Germinal center (tissue), 1 donor: Measurements from ENCODE around the gene GNG4.
"Not testable (repeated sequence)": the region's sequence is repeated elsewhere in the genome, so short reads cannot be mapped to it uniquely, and the experiment has no call there.

Experiments used
- DNase-seq: peaks from one replicate; pipeline ENCODE4 v3.0.0; 2012; ENCODE audit warnings: mixed read lengths, low spot score

GNG4 gene

DNA sequence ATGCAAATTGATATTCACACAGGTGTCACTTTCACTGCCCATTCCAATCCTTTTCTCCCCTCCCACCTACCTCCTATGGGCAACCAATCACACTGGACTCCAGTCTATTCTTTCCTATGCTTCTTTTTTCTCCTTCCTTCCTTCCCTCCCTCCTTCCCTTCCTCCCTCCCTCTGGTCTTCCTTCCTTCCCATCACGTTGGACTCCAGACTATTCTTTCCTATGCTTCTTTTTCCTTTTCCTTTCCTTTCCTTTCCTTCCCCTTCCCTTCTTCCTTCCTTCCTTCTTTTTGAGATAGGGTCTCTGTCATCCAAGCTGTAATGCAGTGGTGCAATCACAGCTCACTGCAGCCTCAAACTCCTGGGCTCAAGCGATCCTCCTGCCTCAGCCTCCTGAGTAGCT lies 64.6 kb downstream of the GNG4 start:
- DNase-seq, result no peak

DNA sequence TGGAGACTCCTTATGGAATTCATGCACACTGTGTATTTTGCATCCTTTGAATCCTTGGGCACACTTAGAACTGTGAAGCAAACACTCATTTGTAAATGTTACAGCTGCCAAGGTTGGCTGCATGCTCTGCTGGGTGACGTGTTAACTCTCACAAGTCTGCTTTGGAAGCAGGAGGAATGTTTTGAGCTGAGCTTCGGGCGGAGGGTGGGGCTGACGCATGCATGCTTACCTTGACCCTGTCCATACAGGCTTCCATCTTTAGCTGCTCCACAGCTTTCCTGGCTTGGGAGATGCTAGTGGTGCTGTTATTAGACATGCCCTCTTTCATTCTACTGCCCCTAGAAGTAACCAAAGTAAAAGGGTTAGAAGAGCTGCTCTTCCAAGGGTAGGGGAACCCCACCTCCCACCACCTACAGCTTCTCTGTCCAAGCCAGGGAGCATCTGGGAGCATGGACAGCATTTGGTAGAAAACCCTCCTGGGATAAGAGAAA lies 66.0 kb downstream of the GNG4 start:
- no peak for DNase-seq

DNA sequence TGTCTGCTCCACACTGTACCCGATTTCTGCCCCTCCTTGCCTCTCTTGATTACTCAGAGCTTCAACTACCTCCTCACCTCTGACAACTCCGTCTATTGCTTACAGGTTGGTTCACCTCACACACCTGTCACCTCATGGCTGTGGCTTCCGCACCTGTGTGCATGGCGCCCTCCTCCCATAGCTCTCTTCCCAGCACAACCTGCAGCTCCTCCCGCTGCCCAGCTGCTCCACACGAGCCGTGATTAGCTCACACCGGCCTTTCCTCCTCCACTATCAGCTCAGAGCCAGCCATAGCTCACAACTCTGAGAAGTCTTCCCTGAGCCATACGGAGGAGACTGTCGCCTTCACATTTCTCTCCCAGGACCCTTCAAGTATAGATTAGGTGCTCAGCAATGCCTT lies 67.5 kb downstream of the GNG4 start:
- no peak for DNase-seq

DNA sequence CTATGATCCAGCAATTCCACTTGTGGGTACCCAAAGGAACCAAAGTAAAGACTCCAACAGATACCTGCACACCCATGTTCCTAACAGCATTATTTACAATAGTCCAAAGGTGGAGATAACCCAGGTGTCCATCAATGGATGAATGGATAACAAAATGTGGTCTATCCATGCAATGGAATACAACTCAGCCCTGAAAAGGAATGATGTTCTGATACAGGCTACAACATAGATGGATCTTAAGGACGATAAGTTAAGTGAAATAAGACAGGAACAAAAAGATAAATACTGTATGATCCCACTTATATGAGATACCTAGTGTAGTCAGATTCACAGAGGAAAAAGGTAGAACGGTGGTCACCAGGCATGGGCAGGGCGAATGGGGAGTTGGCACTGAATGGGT lies 69.7 kb downstream of the GNG4 start:
- no peak for DNase-seq

DNA sequence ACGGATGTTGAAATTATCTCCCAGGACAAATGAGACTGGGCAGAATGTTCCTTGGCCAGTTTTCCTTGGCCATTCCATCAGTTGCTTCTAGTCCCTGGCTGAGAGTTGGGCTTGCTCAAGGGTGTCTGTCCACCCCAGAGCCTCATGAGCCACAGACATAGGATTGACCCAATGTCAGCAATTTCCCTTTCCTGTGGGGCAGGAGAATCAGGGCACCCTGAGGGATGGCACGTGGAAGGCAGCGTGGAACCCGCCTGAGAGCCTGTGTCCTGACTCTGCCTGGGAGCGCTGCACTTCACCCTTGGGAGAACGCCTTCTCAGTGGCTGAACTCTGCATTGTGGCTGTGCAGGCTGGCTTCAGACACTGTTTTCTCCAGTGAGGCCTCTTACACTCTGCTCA lies 74.0 kb downstream of the GNG4 start:
- no peak for DNase-seq

DNA sequence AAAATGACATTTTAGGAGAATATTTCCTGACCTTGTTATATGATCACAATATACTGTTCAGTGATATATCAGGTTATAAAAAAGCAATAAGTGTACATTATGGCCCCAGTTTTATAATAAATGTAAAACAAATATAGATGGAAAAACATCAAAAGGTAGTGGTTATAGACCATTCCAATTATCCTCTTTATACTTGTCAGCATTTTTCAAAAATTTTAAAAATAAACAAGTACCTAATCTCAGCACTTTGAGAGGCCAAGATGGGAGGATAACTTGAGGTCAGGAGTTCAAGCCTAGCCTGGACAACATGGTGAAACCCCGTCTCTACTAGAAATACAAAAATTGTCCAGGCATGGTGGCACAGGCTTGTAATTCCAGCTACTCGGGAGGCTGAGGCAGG lies 75.7 kb downstream of the GNG4 start:
- no peak for DNase-seq

DNA sequence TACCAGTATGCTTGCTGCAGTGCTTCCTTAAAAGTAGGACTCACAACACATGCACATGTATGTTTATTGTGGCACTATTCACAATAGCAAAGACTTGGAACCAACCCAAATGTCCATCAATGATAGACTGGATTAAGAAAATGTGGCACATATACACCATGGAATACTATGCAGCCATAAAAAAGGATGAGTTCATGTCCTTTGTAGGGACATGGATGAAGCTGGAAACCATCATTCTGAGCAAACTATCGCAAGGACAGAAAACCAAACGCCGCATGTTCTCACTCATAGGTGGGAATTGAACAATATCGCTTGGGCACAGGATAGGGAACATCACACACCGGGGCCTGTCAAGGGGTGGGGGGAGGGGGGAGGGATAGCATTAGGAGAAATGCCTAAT lies 76.6 kb downstream of the GNG4 start:
- not testable (repeated sequence) for DNase-seq

DNA sequence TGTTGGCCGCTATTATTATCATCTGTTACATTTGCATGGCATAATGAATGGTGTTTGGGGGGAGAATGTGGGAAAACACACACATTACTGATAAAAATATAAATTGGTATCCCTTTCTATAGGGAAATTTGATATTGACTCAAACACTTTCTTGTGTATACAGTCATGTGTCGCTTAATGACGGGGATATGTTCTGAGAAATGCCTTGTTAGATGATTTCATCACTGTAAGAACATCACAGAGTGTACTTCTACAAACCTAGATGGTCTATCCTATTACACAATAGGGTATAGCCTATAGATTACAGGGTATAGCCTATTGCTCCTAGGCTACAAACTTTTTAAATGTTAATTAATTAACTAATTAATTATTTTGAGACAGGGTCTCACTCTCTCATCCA lies 78.1 kb downstream of the GNG4 start:
- DNase-seq, result no peak

DNA sequence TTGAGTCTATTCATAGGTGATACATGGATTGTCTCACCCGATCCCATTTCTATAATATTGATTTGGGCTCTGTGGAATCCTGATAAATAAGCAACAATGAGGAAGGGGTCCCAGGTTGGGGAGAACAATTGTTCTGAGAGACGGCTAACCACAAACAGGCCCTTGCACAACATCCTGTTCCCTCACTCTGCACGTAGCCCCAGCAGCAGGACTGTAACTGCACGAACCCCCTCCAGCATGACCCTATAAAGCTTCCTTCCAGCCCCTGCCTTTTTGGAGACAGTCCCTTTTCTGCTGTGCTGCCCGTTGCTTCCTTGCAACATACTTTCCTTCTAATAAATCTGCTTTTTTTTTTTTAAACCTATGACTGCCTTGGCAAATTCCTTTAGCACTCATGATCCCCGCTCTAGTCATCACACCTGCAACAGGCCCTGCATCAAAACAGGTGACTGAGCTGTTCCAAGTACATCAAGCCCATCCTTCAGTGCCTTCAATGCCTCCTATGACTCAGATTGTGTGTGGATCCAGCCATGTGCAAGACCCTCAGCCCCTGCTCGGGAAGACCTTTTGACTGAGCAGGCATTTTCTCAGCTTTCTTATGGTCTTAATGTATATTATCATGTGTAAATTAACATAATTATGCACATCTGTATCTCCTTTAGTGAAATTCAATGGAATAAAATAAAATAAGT lies 81.6 kb downstream of the GNG4 start:
- no peak for DNase-seq

DNA sequence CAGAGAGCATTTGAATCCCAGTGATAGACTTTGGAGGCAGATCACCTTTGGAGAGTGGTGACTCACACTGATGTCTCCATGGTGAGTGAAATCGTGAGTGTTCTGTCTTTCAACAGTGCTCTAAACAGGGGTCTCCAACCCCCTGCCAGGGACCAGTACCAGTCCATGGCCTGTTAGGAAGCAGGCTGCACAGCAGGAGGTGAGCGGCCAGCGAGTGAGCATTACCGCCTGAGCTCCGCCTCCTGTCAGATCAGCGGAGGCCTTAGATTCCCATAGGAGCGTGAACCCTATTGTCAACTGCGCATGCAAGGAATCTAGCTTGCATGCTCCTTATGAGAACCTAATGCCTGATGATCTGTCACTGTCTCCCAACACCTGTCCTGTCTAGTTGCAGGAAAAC lies 83.5 kb downstream of the GNG4 start:
- no peak for DNase-seq

DNA sequence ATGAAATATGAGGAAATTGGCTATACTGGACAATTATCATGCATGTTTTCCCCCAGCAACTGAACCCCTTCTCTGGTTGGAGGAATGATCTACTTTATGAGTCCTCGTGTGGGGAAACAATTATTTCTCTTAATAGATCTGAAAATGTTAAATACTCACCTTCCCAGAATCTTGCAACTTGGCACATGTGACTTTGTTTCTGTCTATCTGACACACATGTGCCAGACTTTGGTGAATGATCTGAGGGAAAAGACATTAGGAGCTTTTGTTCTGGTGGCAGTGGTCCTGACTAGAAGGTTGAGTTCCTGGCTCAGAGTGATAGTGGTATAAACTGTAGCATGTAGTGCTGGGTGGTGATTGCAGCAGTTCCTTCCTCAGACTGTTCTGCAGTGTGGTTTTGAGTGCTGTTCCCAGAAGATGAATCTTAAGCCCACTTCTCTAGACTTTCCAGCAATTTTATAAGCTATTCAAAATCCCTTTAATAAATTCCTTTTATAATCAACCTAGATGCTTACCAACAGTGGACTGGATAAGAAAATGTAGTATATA lies 86.0 kb downstream of the GNG4 start:
- DNase-seq, result no peak

DNA sequence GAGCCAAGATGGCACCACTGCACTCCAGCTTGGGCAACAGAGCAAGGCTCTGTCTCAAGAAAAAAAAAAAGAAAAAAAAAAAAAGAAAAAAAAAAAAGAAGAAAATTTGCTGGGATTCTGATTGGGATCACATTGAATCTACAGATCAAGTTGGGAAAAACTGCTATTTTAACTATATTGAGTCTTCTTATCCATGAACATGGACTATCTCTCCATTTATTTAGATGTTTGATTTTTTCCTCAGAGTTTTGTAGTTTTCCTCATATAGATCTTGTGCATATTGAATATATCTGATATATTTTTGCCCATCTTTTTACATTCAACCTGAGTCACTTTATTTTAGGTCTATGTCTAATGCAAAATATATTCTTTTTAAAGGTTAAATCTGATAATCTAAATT lies 87.0 kb downstream of the GNG4 start:
- DNase-seq, result no peak

DNA sequence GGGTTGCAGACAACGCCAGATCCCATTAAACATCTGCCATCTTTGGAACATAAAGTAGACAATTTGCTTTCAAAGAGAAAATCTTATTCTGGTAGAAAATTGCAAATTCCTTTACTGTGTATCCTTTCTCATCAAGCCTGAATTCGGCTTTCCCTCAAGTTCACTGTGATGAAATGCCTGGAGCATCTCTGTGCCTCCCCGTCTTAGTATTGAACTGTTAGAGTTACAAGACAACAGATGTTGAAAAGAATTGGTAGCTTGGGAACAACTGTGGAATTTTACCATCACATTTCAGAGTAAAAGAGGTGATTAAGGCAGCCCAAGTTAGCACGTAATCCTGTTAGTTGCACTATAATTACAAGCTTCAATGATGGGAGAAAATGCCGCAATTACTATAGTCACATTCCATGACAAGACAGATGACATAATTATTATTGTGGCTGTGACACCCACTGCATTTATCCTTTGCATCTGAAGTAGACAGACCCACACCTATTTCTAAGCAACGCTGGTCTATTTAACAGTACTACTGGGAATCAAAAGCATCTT lies 90.9 kb downstream of the GNG4 start:
- no peak for DNase-seq

DNA sequence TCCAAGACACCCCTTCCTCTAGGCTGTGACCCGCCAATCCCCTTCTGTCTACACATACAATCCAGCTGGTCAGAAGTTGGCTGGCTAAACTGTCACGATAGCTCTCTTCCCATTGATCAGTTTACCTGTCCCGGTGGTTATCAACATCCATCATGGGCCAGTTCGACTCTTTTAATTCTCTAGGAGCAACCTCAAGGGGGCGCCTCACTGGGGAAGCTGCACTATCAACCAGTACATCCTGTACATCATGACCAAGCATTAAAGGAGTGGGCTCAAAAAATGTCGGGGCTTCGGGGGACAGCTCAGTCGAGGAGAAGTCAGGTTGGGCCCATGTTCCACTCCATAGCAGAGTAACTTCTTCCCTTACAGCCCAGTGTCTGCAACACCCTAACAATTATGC lies 92.1 kb downstream of the GNG4 start:
- DNase-seq, result no peak

DNA sequence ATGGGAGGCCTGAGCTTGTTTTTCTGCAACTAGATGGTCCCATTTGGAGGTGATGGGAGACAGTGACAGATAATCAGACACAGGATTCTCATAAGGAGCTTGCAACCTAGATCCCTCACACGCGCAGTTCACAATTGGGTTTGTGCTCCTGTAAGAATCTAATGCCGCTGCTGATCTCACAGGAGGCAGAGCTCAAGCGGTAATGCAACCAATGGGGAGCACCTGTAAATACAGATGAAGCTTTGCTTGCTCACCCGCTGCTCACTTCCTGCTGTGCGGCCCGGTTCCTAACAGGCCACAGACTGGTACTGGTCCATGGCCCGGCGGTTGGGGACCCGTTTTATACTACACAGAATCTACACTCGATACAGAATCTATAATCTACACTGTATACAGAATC lies 92.8 kb downstream of the GNG4 start:
- DNase-seq, result no peak

DNA sequence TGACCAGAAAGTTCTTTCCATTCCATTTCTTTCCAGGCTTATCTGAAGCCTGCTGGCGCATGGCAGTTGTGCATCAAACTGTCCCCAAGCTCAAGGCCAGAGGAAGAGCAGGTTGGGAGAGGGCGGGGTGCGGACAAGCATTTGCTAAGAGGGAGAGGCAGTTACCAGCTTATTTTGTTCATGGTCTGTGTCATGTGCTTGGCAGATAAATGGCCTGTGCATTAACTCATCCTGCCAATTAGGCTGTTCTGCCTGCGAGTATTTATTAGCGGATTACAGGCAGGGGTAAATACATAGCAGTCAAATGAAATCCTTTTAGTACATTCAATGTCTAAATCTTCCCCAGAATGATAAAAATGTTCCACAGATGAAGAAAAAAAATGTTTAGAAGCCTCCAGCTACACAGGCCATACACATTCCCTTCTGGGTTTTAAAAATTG lies 96.5 kb downstream of the GNG4 start:
- no peak for DNase-seq

DNA sequence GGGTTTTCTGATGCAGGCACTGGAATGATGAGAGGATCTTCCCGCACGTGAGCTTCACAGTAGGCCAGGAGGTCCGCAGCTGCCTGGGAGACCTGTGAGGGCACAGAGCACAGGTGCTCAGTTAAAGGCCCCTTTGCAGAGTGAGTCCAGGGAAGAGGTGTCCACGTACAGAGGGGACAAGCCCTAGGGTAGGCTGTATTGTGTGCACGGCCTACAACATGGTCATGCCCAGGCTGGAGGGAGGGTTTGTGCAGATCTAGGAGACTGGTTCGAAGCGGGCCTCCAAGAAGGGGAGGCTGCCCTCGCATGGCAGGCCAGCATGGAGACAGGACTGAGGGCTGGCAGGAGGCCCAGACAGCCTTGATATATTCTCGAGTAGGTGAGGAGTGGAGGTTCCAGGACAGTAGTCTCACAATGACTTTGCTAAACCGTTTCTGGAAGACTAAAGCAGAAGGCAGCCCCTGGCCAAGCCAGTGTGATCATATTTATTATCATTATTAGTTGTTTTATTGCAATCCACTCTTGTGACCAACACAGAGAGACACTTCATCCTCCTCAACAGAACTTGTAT lies 97.4 kb downstream of the GNG4 start:
- no peak for DNase-seq

DNA sequence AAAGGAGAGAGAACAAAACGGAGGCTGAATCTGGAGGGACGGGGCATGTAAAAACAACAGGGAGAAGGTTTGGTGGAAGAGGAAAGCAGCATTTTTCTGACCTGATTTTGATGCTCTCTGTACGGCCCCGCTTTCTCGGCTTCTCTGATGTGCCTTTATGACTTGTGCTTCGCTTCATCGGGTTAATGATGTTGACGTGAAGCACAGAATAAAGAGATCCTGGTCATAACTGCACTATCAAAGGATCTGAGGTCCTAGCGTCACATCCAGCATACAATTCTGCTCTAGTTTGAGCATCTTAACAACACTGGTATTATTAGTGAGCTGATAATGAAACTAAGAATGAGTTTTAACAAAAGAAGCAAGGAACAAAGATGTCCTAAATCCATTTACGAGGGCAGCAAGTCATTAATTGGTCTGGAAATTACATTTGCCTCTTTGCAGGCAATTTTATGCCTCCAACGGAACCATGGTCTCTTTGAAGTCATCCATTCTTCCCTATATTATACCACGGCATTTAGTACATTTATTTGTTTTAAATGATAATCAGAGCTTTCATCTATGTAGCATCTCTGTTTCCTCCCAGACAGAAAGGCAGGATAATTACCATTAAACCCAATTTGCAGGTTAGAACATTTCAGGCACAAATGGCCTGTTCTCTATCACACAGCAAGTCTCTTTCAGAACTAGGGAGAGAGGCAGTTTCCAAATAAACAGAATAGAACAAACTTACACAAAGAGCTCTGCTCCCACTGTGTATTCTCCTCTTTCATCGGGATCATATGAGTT lies 100.0 kb downstream of the GNG4 start:
- no peak for DNase-seq

DNA sequence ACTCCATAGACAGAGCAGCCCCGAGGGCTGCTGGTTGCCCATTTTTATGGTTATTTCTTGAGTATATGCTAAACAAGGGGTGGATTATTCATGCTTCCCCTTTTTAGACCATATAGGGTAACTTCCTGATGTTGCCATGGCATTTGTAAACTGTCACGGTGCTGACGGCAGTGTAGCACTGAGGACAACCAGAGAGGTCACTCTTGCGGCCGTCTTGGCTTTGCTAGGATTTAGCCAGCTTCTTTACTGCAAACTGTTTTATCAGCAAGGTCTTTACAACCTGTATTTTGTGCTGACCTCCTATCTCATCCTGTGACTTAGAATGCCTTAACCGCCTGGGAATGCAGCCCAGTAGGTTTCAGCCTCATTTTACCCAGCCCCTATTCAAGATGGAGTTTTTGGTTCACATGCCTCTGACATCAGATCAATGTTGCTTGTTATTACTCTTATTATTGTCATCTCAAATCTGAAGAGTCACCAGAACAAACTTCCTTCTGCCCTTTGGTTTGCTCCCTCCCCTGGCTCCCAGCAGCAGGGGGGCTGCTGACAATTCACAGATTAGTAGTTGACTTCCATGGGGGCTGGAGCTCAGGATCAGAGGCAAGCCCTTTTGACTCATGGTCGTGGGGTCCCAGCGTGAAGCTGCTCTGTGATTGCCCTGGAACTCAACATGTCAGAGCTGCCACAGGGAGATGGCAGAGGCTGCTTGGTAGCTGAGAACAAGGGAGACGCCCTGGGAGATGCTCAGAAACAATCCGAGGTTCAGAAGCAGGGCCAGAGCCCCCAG lies 103.0 kb downstream of the GNG4 start:
- DNase-seq, result not testable (repeated sequence)

DNA sequence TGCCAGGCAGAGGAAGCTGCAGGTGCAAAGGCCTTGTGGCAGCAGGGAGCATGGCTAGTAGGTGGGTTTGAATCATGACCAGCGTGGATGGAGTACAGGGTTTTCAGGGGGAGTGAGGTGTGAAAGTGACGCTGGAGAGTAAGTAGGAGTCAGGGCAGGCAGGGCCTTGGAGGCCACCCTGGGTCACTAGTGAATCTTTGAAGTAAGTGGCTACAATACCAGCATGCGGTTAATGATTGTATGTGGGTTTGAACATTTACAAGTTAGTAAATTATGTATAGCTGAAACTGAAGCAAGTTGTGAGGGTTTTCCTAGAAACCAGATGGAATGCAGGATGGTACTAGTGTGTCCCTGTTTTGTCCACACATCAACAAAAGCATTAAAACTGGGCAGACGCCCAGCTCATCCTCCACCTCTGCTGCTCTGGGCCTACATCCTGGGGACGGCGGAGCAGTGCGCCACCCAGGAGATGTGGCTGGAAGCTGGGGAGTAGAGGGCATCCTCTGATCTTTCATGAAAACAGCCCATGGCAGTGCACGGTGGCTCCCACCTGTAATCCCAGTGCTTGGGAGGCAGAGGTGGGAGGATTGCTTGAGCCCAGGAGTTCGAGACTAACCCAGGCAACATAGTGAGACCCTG lies 104.2 kb downstream of the GNG4 start:
- no peak for DNase-seq

DNA sequence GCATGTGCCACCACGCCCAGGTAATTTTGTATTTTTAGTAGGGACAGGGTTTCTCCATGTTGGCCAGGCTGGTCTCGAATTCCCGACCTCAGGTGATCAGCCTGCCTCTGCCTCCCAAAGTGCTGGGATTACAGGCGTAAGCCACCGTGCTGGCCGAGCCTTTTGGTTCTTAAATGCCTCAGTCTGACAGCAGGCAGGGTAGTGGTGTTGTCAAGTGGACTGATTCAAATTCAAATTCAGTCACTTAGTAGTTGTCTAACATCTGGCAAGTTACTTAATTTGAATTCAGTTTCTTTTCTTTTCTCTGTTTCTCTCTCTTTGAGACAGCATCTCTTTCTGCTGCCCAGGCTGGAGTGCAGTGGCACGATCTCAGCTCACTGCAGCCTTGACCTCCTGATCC lies 106.7 kb downstream of the GNG4 start:
- not testable (repeated sequence) for DNase-seq
